DOHH2 (cell line): Measurements from ENCODE around the gene TLE1.

ENCODE experiments used
- H3F3A ChIP-seq: fragments of 200-600 bp; sonication (generic), shearing (Covaris generic); 2 replicates; pipeline ENCODE4 v1.6.0; 2016; ENCODE audit warnings: antibody characterized with exemption, mild to moderate bottlenecking; ENCODE audit not compliant: control insufficient read depth, insufficient read depth
- H3K27ac ChIP-seq: fragments of 200-600 bp; sonication (generic); 2 replicates; pipeline ENCODE4 v1.5.1; 2014; ENCODE audit warnings: low read depth, mild to moderate bottlenecking, low read length, moderate library complexity
- H3K27me3 ChIP-seq: fragments of 200-600 bp; sonication (generic); 2 replicates; pipeline ENCODE4 v1.6.1; 2014; ENCODE audit warnings: mild to moderate bottlenecking, low read length, mixed read lengths; ENCODE audit not compliant: control insufficient read depth
- H3K36me3 ChIP-seq: fragments of 200-600 bp; sonication (generic); 2 replicates; pipeline ENCODE4 v1.6.1; 2014; ENCODE audit warnings: mild to moderate bottlenecking, low read length, moderate library complexity, mixed read lengths; ENCODE audit not compliant: control insufficient read depth
- H3K4me1 ChIP-seq: fragments of 200-600 bp; sonication (generic); 2 replicates; pipeline ENCODE4 v1.6.1; 2014; ENCODE audit warnings: mild to moderate bottlenecking, low read length, mixed read lengths; ENCODE audit not compliant: control insufficient read depth
- H3K4me2 ChIP-seq: fragments of 200-600 bp; sonication (generic); 2 replicates; pipeline ENCODE4 v1.6.0; 2014; ENCODE audit warnings: mild to moderate bottlenecking, low read length, moderate library complexity
- H3K4me3 ChIP-seq: fragments of 200-600 bp; sonication (generic); 2 replicates; pipeline ENCODE4 v1.5.1; 2014; ENCODE audit warnings: mild to moderate bottlenecking, low read length, mixed read lengths
- H3K79me2 ChIP-seq: fragments of 200-600 bp; sonication (generic); 2 replicates; pipeline ENCODE4 v1.6.1; 2014; ENCODE audit warnings: mild to moderate bottlenecking, low read length, mixed read lengths; ENCODE audit not compliant: control insufficient read depth
- H3K9me2 ChIP-seq: fragments of 200-600 bp; sonication (generic); replicated peaks from 2 replicates; pipeline ENCODE4 v1.6.1; 2014; ENCODE audit warnings: mild to moderate bottlenecking, low read length, mixed read lengths; ENCODE audit not compliant: control insufficient read depth
- H3K9me3 ChIP-seq: fragments of 200-600 bp; sonication (generic); 2 replicates; pipeline ENCODE4 v1.6.1; 2014; ENCODE audit warnings: antibody characterized with exemption, low read length, mixed read lengths; ENCODE audit not compliant: control insufficient read depth, insufficient read depth
- H4K20me1 ChIP-seq: fragments of 200-600 bp; sonication (generic); 2 replicates; pipeline ENCODE4 v1.6.0; 2014; ENCODE audit warnings: low read depth, mild to moderate bottlenecking, antibody characterized with exemption, low read length, moderate library complexity; ENCODE audit not compliant: control insufficient read depth, insufficient read depth
- EZH2phosphoT487 ChIP-seq: fragments of 200-600 bp; sonication (generic); IDR thresholded peaks from 2 replicates; pipeline ENCODE4 v1.6.1; 2017; ENCODE audit warnings: borderline replicate concordance, mild to moderate bottlenecking, antibody characterized with exemption, low read length, moderate library complexity, mixed read lengths
- TF ChIP-seq, protein P1 (sequence below): fragments of 200-600 bp; sonication (generic); IDR thresholded peaks from one replicate; pipeline ENCODE4 v1.5.1; 2014; ENCODE audit warnings: antibody characterized with exemption, mild to moderate bottlenecking, low read depth, low read length; ENCODE audit not compliant: poor library complexity, severe bottlenecking

The TLE1 gene

GRCh38 chr9:81559709-81560108 lies 129.6 kb downstream of the TLE1 start:
- no peak overlapping the region for H3K27ac ChIP-seq
- H3K27me3 ChIP-seq, result no peaks in the 10 kb centered on the region
- H3K4me2 ChIP-seq, result no peak overlapping the region
- no peaks in the 10 kb centered on the region for H3K9me2 ChIP-seq
- no peaks in the 10 kb centered on the region for H3F3A ChIP-seq
- no peaks in the 10 kb centered on the region for H3K79me2 ChIP-seq
- no peaks in the 10 kb centered on the region for H4K20me1 ChIP-seq
- TF ChIP-seq EZH2phosphoT487, result no peak
- TF ChIP-seq, protein P1, sequence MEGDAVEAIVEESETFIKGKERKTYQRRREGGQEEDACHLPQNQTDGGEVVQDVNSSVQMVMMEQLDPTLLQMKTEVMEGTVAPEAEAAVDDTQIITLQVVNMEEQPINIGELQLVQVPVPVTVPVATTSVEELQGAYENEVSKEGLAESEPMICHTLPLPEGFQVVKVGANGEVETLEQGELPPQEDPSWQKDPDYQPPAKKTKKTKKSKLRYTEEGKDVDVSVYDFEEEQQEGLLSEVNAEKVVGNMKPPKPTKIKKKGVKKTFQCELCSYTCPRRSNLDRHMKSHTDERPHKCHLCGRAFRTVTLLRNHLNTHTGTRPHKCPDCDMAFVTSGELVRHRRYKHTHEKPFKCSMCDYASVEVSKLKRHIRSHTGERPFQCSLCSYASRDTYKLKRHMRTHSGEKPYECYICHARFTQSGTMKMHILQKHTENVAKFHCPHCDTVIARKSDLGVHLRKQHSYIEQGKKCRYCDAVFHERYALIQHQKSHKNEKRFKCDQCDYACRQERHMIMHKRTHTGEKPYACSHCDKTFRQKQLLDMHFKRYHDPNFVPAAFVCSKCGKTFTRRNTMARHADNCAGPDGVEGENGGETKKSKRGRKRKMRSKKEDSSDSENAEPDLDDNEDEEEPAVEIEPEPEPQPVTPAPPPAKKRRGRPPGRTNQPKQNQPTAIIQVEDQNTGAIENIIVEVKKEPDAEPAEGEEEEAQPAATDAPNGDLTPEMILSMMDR, result no peak
- no peaks in the 10 kb centered on the region for H3K4me1 ChIP-seq
- no peak overlapping the region for H3K4me3 ChIP-seq
- H3K36me3 ChIP-seq, result no peaks in the 10 kb centered on the region
- no peaks in the 10 kb centered on the region; the same call in 1 of the 2 replicates for H3K9me3 ChIP-seq

- Histone ChIP-seq H3K27me3 (no peaks in the 10 kb centered on the region), H3F3A (no peaks in the 10 kb centered on the region), H3K4me1 (no peaks in the 10 kb centered on the region), H3K9me2 (no peaks in the 10 kb centered on the region), H3K36me3 (no peaks in the 10 kb centered on the region), H3K4me3 (no peak overlapping the region), H3K27ac (no peak overlapping the region), H3K4me2 (no peak overlapping the region), H3K9me3 (no peaks in the 10 kb centered on the region; the same call in 1 of the 2 replicates), H4K20me1 (no peaks in the 10 kb centered on the region), H3K79me2 (no peaks in the 10 kb centered on the region)
- TF ChIP-seq EZH2phosphoT487, result no peak
- TF ChIP-seq, protein P1, result no peak
These were observed 130.2 kb downstream of the TLE1 start for GRCh38 chr9:81559197-81559596.

DNA sequence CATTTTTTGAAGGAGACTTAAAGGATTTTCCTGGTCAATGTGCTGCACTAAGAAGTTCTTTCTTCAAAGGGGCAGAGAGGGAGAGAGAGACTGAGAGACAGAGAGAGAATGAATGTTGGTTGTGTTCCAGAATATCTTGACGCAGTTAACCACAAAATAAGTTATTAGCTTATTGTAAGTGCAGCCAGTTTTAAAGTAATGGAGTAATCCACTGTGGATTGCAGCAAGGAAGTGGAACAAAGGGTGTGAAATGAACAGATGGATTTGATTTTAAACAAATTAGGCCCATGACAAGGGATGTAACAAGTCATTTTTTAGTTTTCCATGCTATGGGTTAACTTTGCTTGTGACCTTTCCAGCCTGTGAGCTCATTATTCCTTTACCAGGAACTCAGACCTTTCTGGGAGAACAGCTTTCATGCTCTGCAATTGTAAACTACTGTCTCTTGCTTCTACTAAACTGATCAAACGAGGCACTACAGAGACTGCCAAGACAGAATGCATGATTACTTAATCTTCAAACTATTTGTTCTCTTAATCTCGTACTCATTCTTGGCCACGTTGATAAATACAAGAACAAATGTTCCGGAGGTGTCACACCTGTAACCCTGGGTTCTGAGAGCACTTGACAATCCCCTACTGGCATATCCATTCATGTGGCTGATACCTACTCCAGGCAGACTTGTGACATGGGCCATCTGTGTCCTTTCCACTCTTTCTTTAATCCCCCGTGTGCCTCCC lies 131.1 kb downstream of the TLE1 start:
- Histone ChIP-seq H3K4me2 (no peak overlapping the region), H3K4me1 (no peaks in the 10 kb centered on the region), H3K79me2 (no peaks in the 10 kb centered on the region), H3K27me3 (no peaks in the 10 kb centered on the region), H3K9me3 (no peaks in the 10 kb centered on the region; the same call in 1 of the 2 replicates), H3K4me3 (no peak overlapping the region), H3F3A (no peaks in the 10 kb centered on the region), H3K27ac (no peak overlapping the region), H3K9me2 (no peaks in the 10 kb centered on the region), H3K36me3 (no peaks in the 10 kb centered on the region), H4K20me1 (no peaks in the 10 kb centered on the region)
- TF ChIP-seq, protein P1, result no peak
- TF ChIP-seq EZH2phosphoT487, result no peak
